HG02938 (cell line): ENCODE data around the gene MYO7B.

Experiments used
- ATAC-seq: cut with Tn5 transposase; IDR thresholded peaks from one replicate; pipeline ENCODE4 v1.9.1; 2021; ENCODE audit warnings: mild to moderate bottlenecking, moderate library complexity; ENCODE audit not compliant: unreplicated experiment

MYO7B gene

DNA sequence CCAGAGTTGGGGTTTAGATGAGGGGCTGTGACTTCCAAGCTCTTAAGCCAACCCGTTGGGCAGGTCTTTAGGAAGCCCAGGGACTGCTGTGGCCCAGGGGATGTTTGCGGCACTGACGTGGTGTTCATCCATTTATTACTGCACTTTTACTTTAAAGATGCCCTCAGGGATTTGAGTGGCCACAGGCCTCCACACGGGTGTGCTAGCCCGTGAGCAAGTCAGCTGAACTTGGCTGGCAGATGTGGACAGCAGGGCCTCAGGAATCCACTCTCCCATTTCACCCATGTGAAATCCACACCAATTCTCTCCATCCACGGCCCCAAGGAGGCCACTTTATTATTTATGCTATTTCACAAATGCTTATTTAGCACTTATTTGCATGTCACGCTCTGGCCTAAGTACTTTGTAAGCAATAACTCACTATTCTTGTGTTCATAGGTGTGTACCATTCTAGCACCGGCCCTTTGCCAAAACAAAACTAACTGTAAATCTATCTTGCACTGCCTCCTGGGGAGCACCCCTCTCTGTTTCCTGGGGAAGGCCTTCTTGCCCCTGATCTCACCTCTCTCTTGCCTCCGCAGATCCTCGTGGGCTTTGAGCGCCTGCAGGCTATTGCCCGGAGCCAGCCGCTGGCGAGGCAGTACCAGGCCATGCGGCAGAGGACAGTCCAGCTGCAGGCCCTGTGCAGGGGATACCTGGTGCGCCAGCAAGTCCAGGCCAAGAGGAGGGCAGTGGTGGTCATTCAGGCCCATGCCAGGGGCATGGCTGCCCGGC, 71.3 kb downstream of the MYO7B start:
- no peak for ATAC-seq

DNA sequence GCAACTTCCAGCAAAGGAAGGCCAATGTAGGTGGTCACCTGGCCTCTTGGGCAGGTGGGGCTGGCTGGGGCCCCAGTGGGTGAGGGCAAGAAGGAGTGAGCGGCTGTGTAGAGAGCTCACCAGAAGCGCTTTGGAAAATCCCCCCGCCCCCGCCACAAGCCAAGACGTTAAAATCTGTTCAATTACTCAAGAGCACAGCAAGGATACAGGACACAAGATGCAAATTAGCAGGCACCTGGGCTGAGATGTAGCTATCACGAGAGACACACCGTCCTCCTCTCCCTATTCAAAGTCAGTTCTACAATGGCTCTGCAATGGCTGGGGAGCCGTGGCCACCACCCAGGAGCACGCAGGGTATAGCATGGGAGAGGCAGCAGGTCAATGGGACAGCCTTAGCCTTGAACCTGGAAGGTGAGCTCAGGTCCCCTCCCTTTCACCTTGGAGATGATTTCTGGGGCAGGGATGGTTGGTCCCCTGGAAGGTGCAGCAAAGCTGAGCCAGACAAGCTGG, 72.0 kb downstream of the MYO7B start:
- ATAC-seq: no peak

GRCh38 chr2:127608061-127609030, 72.9 kb downstream of the MYO7B start:
- ATAC-seq: no peak

- no peak for ATAC-seq
These were observed 73.7 kb downstream of the MYO7B start for GRCh38 chr2:127609031-127609751.

DNA sequence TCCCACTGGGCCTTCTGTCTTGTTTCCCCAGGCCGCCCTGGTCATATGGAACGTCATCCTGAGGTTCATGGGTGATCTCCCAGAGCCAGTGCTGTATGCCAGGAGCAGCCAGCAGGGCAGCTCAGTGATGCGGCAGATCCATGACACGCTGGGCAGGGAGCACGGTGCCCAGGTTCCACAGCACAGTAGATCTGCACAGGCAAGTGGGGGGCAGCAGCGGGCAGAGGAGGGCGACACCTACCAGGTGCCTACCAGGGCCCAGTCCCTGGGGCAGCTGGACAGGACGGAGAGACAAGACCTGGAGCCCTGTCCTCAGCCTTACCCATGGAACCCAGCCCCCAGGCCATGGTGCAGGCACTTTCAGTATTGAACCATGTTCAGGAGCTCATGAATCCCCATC, 74.3 kb downstream of the MYO7B start:
- no peak for ATAC-seq

GRCh38 chr2:127610561-127610960, 75.1 kb downstream of the MYO7B start:
- ATAC-seq: no peak

DNA sequence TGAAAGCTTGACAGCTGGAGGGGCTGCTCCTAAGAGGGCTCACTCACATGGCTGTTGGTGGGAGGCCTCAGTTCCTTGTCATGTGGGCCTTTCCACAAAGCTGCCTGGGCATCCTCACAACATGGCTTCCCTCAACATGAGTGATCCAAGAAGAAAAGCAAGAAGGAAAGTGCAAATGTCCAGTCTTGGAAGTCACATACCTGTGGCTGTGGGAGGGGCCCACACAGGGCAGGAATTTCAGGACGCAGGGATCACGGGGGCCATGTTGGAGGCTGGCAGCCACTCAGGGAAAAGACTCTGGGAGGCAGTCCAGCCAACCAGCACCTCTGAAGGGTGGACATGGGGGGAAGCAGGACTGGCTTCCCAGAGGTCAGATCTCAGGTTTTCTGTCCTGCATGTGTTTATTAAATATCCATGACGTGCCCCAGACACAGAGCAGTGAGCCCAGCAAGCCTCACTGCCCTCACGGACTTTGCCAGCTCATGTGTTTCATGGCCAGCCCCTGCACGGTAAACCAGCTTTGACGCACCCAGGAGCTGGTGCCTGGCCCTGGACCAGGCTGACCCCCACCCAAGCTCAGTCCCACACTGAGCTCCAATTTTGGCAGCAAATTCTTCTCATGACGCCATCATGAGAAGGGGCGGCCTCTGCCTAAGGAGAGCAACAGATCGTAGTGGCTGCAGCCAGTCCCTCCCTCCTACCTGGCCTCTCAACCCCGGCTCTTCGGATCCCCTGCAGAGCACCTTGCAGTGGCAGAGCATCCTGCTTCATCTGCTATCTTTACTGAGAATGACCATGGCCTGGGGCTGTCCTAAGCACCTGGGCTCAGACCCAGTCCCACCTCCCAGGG, 75.8 kb downstream of the MYO7B start:
- no peak for ATAC-seq

- ATAC-seq: no peak
These were observed 76.8 kb downstream of the MYO7B start for GRCh38 chr2:127612111-127612822.

DNA sequence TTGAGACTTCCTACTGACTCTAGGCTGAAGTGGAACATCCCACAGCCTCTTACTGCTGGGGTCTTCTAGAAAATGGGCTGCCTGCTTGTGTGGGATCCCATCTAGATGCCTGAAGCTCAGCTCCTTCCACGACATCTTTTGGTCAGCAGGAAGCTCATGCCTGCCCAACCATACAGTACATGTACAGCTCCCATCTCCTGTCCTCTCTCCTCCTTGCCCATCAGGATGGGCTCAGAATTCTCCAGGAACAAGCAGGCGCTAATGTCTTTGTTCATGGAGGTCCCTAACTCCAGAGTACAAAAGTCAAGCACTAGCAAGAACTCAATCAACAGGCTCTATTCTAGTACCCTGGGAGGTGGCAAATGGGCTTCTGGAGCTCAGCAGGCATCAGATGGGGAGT, 78.8 kb downstream of the MYO7B start:
- ATAC-seq: no peak

DNA sequence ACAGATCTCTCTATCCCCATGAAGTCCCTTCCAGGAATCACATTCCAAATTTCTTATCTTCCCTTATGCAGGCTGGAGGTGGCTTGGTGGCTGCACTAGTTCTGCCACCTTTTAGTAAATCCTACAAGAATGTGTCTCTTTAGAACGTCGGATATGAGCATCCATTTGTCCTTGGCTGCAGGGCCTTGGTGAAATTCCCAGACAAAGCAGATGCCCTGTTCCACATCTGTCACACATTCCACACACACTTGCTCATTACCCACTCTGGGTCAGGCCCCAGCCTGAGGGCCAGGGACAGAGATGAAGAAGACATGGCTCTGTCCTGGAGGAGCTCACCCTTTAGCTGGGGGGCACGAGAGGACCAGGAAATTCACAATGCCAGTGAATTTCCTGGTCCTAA, 79.2 kb downstream of the MYO7B start:
- ATAC-seq: no peak

DNA sequence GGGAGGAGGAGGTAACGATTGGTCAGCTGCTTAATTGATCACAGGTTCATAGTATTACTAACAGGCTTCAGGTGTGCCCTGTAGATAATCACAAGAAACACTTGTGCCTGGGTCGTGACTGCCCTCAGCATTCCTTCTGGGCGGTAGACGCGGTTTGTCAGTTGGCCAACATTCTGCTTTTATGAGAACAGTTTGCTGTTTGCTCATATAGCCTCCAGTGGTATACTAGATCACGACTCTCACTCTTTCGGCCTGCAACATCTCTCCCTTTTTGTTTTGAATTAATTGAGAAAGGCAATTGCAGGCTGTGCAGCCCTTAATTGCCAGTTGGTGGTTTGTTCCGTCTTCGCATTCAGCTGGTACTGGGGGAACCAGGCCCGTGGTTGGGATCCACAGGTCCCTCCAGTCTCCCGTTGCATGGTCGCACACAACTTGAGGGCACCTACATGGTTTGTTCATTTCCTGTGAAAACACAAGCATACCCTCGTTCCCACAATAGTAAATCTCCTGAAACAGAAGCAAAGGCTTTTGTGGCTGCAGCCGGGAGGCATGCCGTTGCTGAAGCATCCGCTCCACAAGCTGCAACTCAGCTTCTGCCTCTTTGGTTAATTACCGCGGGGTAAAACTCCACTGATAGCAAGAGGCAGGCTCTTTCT, 80.2 kb downstream of the MYO7B start:
- no peak for ATAC-seq

DNA sequence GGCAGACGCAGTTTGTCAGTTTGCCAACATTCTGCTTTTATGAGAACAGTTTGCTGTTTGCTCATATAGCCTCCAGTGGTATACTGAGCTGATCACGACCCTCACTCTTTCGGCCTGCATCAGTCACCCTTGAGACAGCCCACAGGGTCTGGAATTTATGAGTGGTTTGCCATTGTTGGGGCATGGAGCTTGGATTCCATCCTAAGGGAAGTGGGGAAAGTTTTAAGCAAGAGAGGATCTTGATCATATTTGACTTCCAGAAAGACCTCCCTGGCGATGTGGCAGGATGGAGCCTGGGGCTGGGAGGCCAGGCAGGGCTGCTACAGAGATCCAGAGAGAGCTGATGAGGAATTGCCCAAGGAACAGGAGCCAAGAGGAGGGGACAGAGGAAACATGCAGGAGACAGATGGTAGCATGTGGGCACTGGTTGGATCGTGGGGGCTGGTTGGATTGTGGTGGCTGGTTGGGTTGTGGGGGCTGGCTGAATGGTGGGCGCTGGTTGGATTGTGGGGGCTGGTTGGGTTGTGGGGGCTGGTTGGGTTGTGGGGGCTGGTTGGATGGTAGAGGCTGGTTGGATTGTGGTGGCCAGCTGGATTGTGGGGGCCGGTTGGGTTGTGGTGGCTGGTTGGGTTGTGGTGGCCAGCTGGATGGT, 83.2 kb downstream of the MYO7B start:
- ATAC-seq: no peak

DNA sequence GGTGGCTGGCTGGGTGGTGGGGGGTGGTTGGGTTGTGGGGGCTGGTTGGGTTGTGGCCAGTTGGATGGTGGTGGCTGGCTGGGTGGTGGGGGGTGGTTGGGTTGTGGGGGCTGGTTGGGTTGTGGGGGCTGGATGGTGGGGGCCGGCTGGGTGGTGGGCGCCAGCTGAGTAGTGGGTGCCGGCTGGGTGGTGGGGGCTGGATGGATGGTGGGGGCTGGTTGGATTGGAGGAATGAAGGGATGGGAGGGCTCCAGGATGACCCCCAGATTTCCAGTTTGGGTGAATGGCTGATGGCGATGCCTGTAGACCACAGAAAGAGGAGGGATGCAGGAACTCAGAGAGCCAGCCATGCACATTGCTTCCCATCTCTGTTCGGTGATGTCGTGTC, 83.7 kb downstream of the MYO7B start:
- ATAC-seq: no peak

DNA sequence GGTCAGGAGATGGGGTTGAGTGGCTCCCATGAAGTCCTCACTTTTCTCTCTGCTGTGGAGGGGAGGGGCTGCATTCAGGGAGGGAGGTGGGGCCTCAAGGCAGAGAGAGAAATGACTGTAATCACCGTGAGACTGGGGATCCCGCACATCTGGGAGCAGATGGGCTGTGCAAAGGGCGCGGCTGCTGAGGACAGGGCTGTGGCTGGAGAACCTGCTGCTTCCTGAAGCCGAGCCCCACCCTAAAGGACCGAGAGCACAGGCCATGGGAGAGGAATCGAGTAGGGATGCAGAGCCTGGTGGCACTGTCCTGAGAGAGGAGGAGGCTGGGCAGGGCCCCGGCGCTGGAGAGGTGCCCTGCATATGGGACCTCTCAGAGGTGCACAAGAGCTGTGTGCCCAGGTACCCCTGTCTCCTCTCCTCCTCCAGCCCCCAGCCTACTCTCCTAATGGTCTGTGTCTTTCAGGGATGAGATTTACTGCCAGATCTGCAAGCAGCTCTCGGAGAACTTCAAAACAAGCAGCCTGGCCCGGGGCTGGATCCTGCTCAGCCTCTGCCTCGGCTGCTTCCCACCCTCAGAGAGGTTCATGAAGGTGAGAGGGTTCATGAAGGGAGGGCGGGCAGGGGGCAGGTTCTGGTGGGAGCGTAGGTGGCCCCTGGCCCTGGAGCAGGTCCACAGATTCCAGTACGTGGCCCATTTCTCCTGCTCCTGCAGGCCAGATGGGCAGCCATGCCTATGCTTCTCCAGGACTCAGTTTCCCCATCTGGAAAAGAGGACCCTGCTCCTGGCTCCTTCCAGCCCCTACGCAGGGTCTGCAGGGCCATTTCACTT, 84.6 kb downstream of the MYO7B start:
- ATAC-seq: no peak

DNA sequence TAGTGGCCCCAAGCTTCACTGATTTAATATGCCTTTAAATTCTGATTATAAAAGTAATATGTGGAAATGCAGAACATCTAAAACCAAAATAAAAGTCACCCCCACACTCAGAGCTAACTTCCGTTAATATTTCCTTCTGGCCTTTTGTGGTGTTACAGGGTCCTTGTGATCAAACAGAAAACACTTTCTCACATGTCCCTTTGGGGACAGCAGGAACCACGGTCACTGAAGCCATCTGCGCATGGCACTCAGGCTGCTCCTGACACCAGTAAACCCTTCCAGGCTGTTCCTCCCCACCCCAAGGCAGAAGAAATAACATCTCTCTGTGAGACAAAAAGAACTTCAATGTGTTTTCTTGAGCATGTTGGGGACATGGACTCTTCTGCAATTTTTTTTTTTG, 85.4 kb downstream of the MYO7B start:
- no peak for ATAC-seq

GRCh38 chr2:127621981-127622431, 86.5 kb downstream of the MYO7B start:
- no peak for ATAC-seq

DNA sequence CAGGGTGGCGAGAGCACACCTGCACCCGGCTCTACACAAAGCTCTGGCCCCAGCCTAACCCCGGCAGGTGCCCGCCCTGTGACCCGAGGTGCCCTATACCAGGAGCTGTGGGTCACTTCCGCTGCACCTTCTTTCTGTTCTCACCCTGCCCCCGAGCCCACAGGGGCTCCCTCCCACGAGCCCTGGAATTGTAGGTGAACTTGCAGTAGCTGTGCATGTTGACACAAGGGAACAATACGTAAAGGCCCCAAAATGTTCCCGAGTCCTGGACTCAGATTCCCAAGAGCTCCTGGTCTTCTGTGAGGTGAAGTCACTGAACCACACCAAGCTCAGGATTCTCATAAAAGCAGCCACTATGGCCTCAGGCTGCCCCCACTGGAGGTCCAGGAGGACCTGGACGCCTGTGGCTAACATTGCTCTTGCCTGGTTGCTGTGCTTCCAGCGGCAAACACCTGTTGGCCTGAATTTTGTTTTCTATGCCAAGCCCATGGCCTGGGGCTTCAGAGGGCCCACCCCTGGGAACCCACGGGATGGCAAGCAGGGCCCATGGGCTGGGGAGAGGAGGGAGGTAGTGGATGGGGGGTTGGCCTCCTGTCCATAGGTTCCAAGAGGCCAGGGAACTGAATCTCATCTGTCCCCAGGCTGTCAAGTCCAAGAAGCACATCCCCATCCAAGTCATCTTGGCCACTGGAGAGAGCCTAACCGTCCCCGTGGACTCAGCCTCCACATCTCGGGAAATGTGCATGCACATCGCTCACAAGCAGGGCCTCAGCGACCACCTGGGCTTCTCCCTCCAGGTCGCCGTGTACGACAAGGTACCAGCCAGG, 87.3 kb downstream of the MYO7B start:
- ATAC-seq: no peak
